Measurements from ENCODE around the gene CALY.

Gene CALY

DNA sequence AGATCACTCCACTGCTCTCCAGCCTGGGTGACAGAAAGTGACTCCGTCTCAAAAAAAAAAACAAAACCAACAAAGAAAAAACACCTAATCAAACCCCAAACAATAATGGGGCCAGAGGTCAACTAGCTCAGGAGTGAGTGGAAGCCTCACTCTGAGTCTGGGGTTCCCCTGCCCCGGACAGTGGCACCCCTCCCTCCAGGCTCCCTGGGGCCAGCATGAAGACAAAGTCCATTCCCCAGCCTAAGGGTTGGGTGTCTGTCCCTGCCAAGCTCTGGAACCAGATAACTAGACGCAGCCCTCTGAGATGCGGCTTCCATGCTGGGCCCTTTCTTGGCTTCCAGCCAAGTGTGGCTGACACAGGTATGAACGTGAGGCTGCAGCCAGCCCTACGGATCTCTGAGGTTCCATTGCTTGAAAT lies 22.9 kb upstream of the CALY start:
- Histone ChIP-seq H3K18ac (ENCODE audit: low read length) (no peak overlapping the region), H2BK5ac (ENCODE audit: low read length) (no peak overlapping the region), H3K36me3 (ENCODE audit: control insufficient read depth, insufficient read depth, low read length) (peaks cover under 1% of the 10 kb centered on the region), H3K27ac (ENCODE audit: low read depth, low read length) (no peak overlapping the region), H2BK15ac (replicated peaks; ENCODE audit: low read depth) (no peak overlapping the region), H3K56ac (ENCODE audit: low read length) (peak overlapping the region; percentile 7), H4K8ac (ENCODE audit: low read depth, low read length) (no peak overlapping the region), H3K4me1 (ENCODE audit: control insufficient read depth, low read depth, low read length) (peaks cover 3% of the 10 kb centered on the region), H2AK5ac (ENCODE audit: low read length) (no peak overlapping the region), H3K4ac (ENCODE audit: low read depth, low read length) (no peak overlapping the region), H4K5ac (ENCODE audit: low read length) (no peak overlapping the region), H3K4me3 (ENCODE audit: low read length) (no peak overlapping the region), H3K9ac (ENCODE audit: low read length) (no peak overlapping the region), H3K79me1 (ENCODE audit: low read length) (peaks cover 6% of the 10 kb centered on the region), H3K79me2 (ENCODE audit: control insufficient read depth, insufficient read depth, low read length) (peaks cover 6% of the 10 kb centered on the region), H3K27me3 (ENCODE audit: insufficient read depth, low read length, poor library complexity) (no peaks in the 10 kb centered on the region), H3K23ac (ENCODE audit: low read length) (no peak overlapping the region), H2BK120ac (ENCODE audit: low read depth, low read length) (no peak overlapping the region), H3K4me2 (ENCODE audit: low read length) (no peak overlapping the region)
- no peak for DNase-seq
- WGBS (ENCODE audit: extremely low coverage, insufficient coverage, low lambda C conversion rate), result no CpG with 5 or more reads among the region's 6 CpGs

DNA sequence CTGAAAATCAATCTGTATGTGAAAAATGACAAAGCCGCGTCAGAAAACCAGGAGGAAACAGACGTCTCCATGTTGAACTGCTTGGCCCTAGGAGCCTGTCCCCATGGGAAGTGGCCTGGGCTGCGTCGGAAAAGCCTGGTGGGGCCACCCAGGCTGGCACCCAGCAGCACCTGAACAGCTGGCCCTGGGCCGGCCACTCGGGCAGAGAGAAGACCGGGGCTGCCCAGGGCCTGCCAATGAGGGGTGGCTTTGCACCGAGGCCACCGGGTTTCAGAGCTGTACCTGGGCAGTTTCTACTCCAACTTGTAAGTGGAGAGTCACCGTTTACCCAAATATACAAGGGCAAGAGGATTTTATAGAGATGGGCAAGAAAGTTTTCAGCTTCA lies 22.2 kb upstream of the CALY start:
- Histone ChIP-seq H3K56ac (ENCODE audit: low read length) (no peak overlapping the region), H3K27me3 (ENCODE audit: insufficient read depth, low read length, poor library complexity) (no peaks in the 10 kb centered on the region), H3K4ac (ENCODE audit: low read depth, low read length) (no peak overlapping the region), H2BK120ac (ENCODE audit: low read depth, low read length) (no peak overlapping the region), H3K79me1 (ENCODE audit: low read length) (peaks cover 6% of the 10 kb centered on the region), H2BK15ac (replicated peaks; ENCODE audit: low read depth) (no peak overlapping the region), H3K23ac (ENCODE audit: low read length) (no peak overlapping the region), H3K27ac (ENCODE audit: low read depth, low read length) (no peak overlapping the region), H3K4me3 (ENCODE audit: low read length) (no peak overlapping the region), H2BK5ac (ENCODE audit: low read length) (no peak overlapping the region), H3K9ac (ENCODE audit: low read length) (no peak overlapping the region), H4K8ac (ENCODE audit: low read depth, low read length) (no peak overlapping the region), H3K18ac (ENCODE audit: low read length) (no peak overlapping the region), H4K5ac (ENCODE audit: low read length) (no peak overlapping the region), H3K36me3 (ENCODE audit: control insufficient read depth, insufficient read depth, low read length) (no peaks in the 10 kb centered on the region), H3K79me2 (ENCODE audit: control insufficient read depth, insufficient read depth, low read length) (peaks cover 6% of the 10 kb centered on the region), H3K4me2 (ENCODE audit: low read length) (no peak overlapping the region), H3K4me1 (ENCODE audit: control insufficient read depth, low read depth, low read length) (peaks cover 3% of the 10 kb centered on the region), H2AK5ac (ENCODE audit: low read length) (no peak overlapping the region)
- no peak for DNase-seq
- WGBS (ENCODE audit: extremely low coverage, insufficient coverage, low lambda C conversion rate), result no CpG with 5 or more reads among the region's 11 CpGs

DNA sequence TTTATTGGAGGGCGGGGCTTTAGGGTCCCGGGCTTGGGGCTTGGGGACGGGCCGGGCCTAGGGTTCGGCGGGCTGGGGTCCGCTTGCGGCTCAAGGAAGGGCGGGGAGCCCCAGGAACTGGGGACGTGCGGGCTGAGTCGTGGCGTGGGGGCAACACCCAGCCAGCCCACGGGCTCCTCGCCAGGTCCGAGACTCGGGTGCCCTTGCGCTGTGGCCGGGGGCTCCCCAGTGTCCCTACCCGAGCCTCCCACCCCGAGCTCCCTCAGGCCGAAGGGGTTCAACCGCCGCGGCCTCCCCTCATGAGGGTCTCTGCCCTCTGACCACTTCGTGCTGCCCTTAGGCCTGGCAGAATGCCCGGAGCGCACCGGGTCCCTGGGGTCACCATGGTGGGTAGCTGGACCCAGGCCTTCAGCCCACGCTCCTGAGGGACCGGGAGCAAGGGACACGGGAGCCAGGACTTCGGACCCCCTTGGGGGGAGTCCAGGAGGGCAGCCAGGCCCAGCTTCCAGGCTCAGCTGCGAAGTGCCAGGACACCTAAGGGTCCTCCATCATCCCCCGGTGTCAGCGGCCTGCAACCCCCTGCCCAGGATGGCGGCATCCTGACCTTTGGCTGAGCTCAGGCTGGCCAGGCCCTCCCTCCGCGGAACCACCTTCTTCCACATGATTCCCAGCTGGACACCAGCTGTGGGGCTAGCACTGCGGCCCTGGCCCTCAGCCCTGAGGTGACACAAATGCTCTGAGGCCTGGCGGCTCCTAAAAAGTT lies 21.6 kb upstream of the CALY start:
- H3K79me1 ChIP-seq (ENCODE audit: low read length), result peaks cover 6% of the 10 kb centered on the region
- no peaks in the 10 kb centered on the region for H3K27me3 ChIP-seq (ENCODE audit: insufficient read depth, low read length, poor library complexity)
- H3K4ac ChIP-seq (ENCODE audit: low read depth, low read length), result no peak overlapping the region
- H3K18ac ChIP-seq (ENCODE audit: low read length), result no peak overlapping the region
- H3K4me1 ChIP-seq (ENCODE audit: control insufficient read depth, low read depth, low read length), result peaks cover 3% of the 10 kb centered on the region
- no peak overlapping the region for H3K4me2 ChIP-seq (ENCODE audit: low read length)
- no peak overlapping the region for H4K5ac ChIP-seq (ENCODE audit: low read length)
- H2BK5ac ChIP-seq (ENCODE audit: low read length), result no peak overlapping the region
- H3K4me3 ChIP-seq (ENCODE audit: low read length), result no peak overlapping the region
- DNase-seq, result no peak
- no CpG with 5 or more reads among the region's 41 CpGs for WGBS (ENCODE audit: extremely low coverage, insufficient coverage, low lambda C conversion rate)
- no peak overlapping the region for H2AK5ac ChIP-seq (ENCODE audit: low read length)
- H4K8ac ChIP-seq (ENCODE audit: low read depth, low read length), result no peak overlapping the region
- H2BK15ac ChIP-seq (replicated peaks; ENCODE audit: low read depth), result no peak overlapping the region
- peaks cover 6% of the 10 kb centered on the region for H3K79me2 ChIP-seq (ENCODE audit: control insufficient read depth, insufficient read depth, low read length)
- H3K27ac ChIP-seq (ENCODE audit: low read depth, low read length), result no peak overlapping the region
- H2BK120ac ChIP-seq (ENCODE audit: low read depth, low read length), result no peak overlapping the region
- no peak overlapping the region for H3K9ac ChIP-seq (ENCODE audit: low read length)
- no peak overlapping the region for H3K56ac ChIP-seq (ENCODE audit: low read length)
- no peaks in the 10 kb centered on the region for H3K36me3 ChIP-seq (ENCODE audit: control insufficient read depth, insufficient read depth, low read length)
- H3K23ac ChIP-seq (ENCODE audit: low read length), result no peak overlapping the region

DNA sequence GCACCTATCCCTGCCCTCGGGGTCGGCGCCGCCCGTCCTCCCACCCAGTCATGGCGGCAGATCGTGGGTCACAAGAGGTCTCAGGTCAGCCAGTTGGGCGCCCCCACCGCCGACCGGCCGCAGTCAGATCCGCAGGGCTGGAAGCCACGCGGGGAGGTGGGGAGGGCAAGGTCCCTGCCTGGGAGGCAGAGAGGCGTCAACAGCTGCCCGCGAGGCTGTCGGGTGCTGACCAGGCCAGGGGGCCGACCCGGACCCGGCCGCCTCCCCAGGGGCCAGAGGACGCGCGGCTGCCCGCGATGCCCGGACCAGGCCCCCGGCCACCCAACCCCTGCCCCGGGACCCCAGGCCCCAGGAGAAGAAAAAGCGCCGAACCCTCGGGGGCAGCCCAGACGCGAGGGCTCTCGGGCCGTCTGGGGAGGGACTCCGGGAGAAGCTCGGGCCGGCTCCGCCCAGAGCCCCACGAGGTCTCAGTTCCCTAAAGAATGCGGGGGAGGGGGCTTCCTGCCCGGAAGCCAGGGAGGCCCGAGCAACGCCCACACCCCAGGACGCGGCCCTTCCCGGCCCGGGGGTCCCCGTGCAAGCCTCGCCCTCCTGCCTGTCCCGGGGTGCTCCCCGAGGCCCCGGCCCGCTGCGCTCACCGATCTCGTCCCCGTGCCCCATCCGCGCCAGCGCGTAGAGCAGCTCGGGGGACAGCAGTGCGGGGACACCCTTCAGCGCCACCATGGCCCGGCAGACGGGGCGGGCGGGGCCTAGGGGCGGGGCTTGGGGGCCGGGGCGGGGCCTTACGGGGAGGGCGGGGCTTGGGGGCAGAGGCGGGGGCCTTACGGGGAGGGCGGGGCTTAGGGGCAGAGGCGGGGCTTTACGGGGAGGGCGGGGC lies 20.8 kb upstream of the CALY start, which contains the start of gene FUOM:
Gene FUOM, minus strand, starts transcription at position 735 of the 877 bp plus-strand sequence. Its CDS starts 12 bp downstream, at position 723.
- H2BK15ac ChIP-seq (replicated peaks; ENCODE audit: low read depth), result no peak within 1 kb of the TSS
- peak; percentile 96 for DNase-seq
- H3K79me2 ChIP-seq (ENCODE audit: control insufficient read depth, insufficient read depth, low read length), result peaks cover 6% of the 10 kb centered on the region
- peaks cover 3% of the 10 kb centered on the region for H3K4me1 ChIP-seq (ENCODE audit: control insufficient read depth, low read depth, low read length)
- H3K36me3 ChIP-seq (ENCODE audit: control insufficient read depth, insufficient read depth, low read length), result no peaks in the 10 kb centered on the region
- peak within 1 kb of the TSS; percentile 82 for H3K4me3 ChIP-seq (ENCODE audit: low read length)
- H3K27ac ChIP-seq (ENCODE audit: low read depth, low read length), result no peak within 1 kb of the TSS
- H3K9ac ChIP-seq (ENCODE audit: low read length), result peak within 1 kb of the TSS; percentile 92
- H3K23ac ChIP-seq (ENCODE audit: low read length), result no peak within 1 kb of the TSS
- H3K4ac ChIP-seq (ENCODE audit: low read depth, low read length), result peak within 1 kb of the TSS; percentile 83
- H4K5ac ChIP-seq (ENCODE audit: low read length), result no peak within 1 kb of the TSS
- H2AK5ac ChIP-seq (ENCODE audit: low read length), result peak within 1 kb of the TSS; percentile 7
- H3K27me3 ChIP-seq (ENCODE audit: insufficient read depth, low read length, poor library complexity), result no peaks in the 10 kb centered on the region
- peak within 1 kb of the TSS; percentile 58 for H4K8ac ChIP-seq (ENCODE audit: low read depth, low read length)
- peak within 1 kb of the TSS; percentile 75 for H3K4me2 ChIP-seq (ENCODE audit: low read length)
- WGBS (ENCODE audit: extremely low coverage, insufficient coverage, low lambda C conversion rate), result no CpG with 5 or more reads among the region's 83 CpGs
- H2BK120ac ChIP-seq (ENCODE audit: low read depth, low read length), result no peak within 1 kb of the TSS
- peaks cover 6% of the 10 kb centered on the region for H3K79me1 ChIP-seq (ENCODE audit: low read length)
- H2BK5ac ChIP-seq (ENCODE audit: low read length), result peak within 1 kb of the TSS; percentile 78
- peak within 1 kb of the TSS; percentile 91 for H3K18ac ChIP-seq (ENCODE audit: low read length)
- peak within 1 kb of the TSS; percentile 100 for H3K56ac ChIP-seq (ENCODE audit: low read length)

DNA sequence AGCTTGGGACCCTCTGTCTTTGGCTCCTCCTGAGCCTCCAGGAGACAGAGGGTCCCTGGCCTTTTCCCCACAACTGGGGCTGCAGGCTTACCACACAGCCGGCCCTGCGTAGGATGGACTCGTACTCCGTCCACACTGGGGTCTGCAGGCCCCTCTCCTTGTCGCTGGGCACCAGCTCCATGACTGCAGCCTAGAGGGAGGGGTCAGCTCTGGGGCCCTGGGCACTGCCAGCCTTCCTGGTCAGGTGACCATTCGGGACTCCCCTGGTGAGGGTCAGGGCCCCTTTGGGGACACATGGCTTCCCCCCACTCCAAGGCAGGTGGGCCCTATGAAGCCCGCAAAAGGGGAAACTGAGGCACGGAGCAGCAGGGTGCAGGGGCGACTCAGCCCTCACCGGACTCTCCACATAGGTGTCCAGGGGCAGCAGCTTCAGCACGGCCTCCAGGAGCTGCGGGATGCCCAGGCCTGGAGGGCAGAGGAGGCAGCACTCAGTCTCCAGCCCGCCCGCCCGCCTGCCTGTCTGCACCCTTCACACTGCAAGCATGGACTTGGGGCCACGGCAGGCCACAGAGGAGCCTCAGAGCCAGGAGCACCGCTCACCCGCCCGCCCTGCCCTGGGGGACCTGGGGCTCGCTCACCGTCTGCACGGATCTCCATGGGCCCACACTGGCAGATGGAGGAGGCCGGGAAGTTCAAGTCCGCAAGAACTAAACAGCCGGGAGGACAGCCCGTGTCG lies 20.0 kb upstream of the CALY start:
- Histone ChIP-seq H2BK5ac (ENCODE audit: low read length) (no peak overlapping the region), H4K5ac (ENCODE audit: low read length) (no peak overlapping the region), H3K56ac (ENCODE audit: low read length) (peak overlapping the region; percentile 100), H3K9ac (ENCODE audit: low read length) (peak overlapping the region; percentile 92), H3K4me2 (ENCODE audit: low read length) (peak overlapping the region; percentile 75), H3K18ac (ENCODE audit: low read length) (peak overlapping the region; percentile 91), H3K4me3 (ENCODE audit: low read length) (peak overlapping the region; percentile 82), H2AK5ac (ENCODE audit: low read length) (peak overlapping the region; percentile 7), H3K27ac (ENCODE audit: low read depth, low read length) (no peak overlapping the region), H3K23ac (ENCODE audit: low read length) (peak overlapping the region; percentile 100), H2BK15ac (replicated peaks; ENCODE audit: low read depth) (no peak overlapping the region), H3K79me1 (ENCODE audit: low read length) (peaks cover 6% of the 10 kb centered on the region), H3K4me1 (ENCODE audit: control insufficient read depth, low read depth, low read length) (peaks cover 3% of the 10 kb centered on the region), H3K79me2 (ENCODE audit: control insufficient read depth, insufficient read depth, low read length) (peaks cover 6% of the 10 kb centered on the region), H3K4ac (ENCODE audit: low read depth, low read length) (peak overlapping the region; percentile 83), H2BK120ac (ENCODE audit: low read depth, low read length) (no peak overlapping the region), H3K36me3 (ENCODE audit: control insufficient read depth, insufficient read depth, low read length) (no peaks in the 10 kb centered on the region), H4K8ac (ENCODE audit: low read depth, low read length) (no peak overlapping the region), H3K27me3 (ENCODE audit: insufficient read depth, low read length, poor library complexity) (no peaks in the 10 kb centered on the region)
- no peak for DNase-seq
- WGBS (ENCODE audit: extremely low coverage, insufficient coverage, low lambda C conversion rate), result no CpG with 5 or more reads among the region's 27 CpGs

Measured in mesendoderm (in vitro differentiated cells).